ENCODE data around the gene LRCOL1.

LRCOL1 gene

GRCh38 chr12:132635076-132635955 lies 24.9 kb upstream of the LRCOL1 start:
- DNase-seq = no peak

GRCh38 chr12:132634411-132634990 lies 24.1 kb upstream of the LRCOL1 start:
- no peak for DNase-seq

- no peak for DNase-seq
These were observed 23.5 kb upstream of the LRCOL1 start for GRCh38 chr12:132633901-132634300.

- DNase-seq = no peak
These were observed 23.0 kb upstream of the LRCOL1 start for GRCh38 chr12:132633398-132633797.

GRCh38 chr12:132632521-132633228 lies 22.3 kb upstream of the LRCOL1 start:
- no peak for DNase-seq

- DNase-seq = no peak
These were observed 21.3 kb upstream of the LRCOL1 start for GRCh38 chr12:132631666-132632065.

GRCh38 chr12:132630672-132631071 lies 20.3 kb upstream of the LRCOL1 start:
- no peak for DNase-seq

GRCh38 chr12:132629330-132629729 lies 18.9 kb upstream of the LRCOL1 start:
- no peak for DNase-seq

- DNase-seq = no peak
These were observed 15.5 kb upstream of the LRCOL1 start for GRCh38 chr12:132625731-132626430.

GRCh38 chr12:132624910-132625630 lies 14.7 kb upstream of the LRCOL1 start:
- no peak for DNase-seq

GRCh38 chr12:132624186-132624855 lies 13.9 kb upstream of the LRCOL1 start:
- no peak for DNase-seq

GRCh38 chr12:132623072-132623869 lies 12.9 kb upstream of the LRCOL1 start:
- DNase-seq = no peak

- no peak for DNase-seq
These were observed 12.2 kb upstream of the LRCOL1 start for GRCh38 chr12:132622437-132623071.

- DNase-seq = no peak
These were observed 11.5 kb upstream of the LRCOL1 start for GRCh38 chr12:132621657-132622435.

- no peak for DNase-seq
These were observed 10.7 kb upstream of the LRCOL1 start for GRCh38 chr12:132620899-132621656.

GRCh38 chr12:132620113-132620898 lies 9.9 kb upstream of the LRCOL1 start:
- DNase-seq = no peak

GRCh38 chr12:132619386-132620112 lies 9.2 kb upstream of the LRCOL1 start:
- DNase-seq = no peak

GRCh38 chr12:132619071-132619385 lies 8.6 kb upstream of the LRCOL1 start:
- no peak for DNase-seq
